ENCODE results near the gene FAM228B. TPM values are rescaled to one million over a fixed set of nuclear protein-coding genes. Genes with fewer than 3 reads are reported as not detected.

FAM228B gene
- 1 to 10 TPM; 2.4 to 3.1 (median 2.9) TPM for total RNA-seq

DNA sequence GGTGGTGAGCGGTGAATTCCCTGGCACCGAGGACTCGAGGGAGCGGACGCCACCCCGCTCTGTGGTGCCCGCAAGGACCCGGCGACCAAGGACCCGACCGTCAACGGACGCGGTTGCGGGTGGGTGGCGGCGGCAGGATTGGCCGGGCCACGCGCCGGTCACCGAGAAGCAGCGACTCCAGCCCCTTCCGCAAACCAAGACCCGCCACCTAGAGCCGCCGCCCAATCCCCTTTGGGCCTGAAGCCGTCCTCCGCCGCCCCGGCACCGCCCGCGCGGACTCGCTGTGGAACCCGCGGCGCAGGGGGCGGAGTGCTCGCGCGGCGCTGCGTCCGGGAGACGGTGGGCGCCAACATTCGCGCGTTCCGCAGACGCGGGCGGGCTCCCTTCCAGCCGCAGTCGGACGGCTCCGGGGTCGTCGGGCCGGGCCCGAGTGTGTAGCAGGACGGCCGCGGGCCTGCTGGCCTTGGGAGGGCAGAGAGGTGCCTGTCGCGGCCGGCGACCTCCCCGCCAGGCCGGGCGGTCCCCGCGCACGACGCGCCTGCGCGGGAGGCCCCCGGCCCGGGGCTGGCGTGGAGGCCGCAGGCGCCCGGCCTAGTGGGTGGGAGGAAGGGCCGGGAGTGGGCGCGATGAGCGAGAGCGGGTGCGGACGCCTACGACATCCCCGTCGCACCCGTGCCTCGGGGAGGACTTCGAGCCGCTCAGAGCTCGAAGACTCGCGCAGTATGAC lies at the start of gene FAM228B, which contains the start of gene PFN4:
TSS of gene FAM228B (plus strand) at position 275 of the 727 bp plus-strand sequence. CDS start 893 bp downstream, outside the sequence.
TSS of gene PFN4 (minus strand) at position 140 of the 727 bp plus-strand sequence. CDS start 799 bp downstream, outside the sequence.
- Mint-ChIP-seq H3K36me3 (ENCODE audit: insufficient read depth) (no peaks in the 10 kb centered on the region), H3K9me3 (no peaks in the 10 kb centered on the region), H3K4me3 (peak within 1 kb of the TSS; percentile 82), H3K4me1 (ENCODE audit: low read depth) (peaks cover 11% of the 10 kb centered on the region), H3K27me3 (ENCODE audit: low read depth) (no peaks in the 10 kb centered on the region)
- DNase-seq (peak; percentile 42), ATAC-seq (peak; percentile 94 to 96)

- DNase-seq (no peak), ATAC-seq (no peak)
- H3K27me3 Mint-ChIP-seq (ENCODE audit: low read depth): no peaks in the 10 kb centered on the region
- H3K4me3 Mint-ChIP-seq: peak overlapping the region; percentile 44
- no peaks in the 10 kb centered on the region for H3K9me3 Mint-ChIP-seq
- H3K36me3 Mint-ChIP-seq (ENCODE audit: insufficient read depth): peaks cover 21% of the 10 kb centered on the region
- H3K4me1 Mint-ChIP-seq (ENCODE audit: low read depth): peaks cover 24% of the 10 kb centered on the region
Observed at GRCh38 chr2:24073816-24074215, 49.5 kb upstream of the FAM228B start.

DNA sequence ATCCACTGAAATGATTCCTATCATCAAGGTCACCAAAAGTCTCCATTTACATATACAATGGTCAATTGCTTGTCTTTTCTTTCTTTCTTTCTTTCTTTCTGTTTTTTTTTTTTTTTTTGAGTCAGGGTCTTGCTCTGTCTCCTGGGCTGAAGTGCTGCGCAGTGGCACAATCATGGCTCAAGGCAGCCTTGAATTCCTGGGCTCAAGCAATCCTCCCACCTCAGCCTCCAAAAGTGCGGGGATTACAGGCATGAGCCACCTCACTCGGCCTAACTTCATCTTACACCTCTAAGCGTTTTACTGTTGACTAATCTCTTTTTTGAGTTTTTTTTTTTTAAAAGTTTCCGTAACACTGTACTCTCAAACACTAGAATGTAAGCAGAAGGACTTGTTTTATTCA lies 48.0 kb upstream of the FAM228B start:
- DNase-seq (no peak), ATAC-seq (no peak)
- Mint-ChIP-seq H3K36me3 (ENCODE audit: insufficient read depth) (peaks cover 18% of the 10 kb centered on the region), H3K27me3 (ENCODE audit: low read depth) (no peaks in the 10 kb centered on the region), H3K4me3 (peak overlapping the region; percentile 92), H3K4me1 (ENCODE audit: low read depth) (peaks cover 24% of the 10 kb centered on the region), H3K9me3 (no peaks in the 10 kb centered on the region)

- Mint-ChIP-seq H3K36me3 (ENCODE audit: insufficient read depth) (peaks cover 18% of the 10 kb centered on the region), H3K9me3 (no peaks in the 10 kb centered on the region), H3K27me3 (ENCODE audit: low read depth) (no peaks in the 10 kb centered on the region), H3K4me1 (ENCODE audit: low read depth) (peaks cover 24% of the 10 kb centered on the region), H3K4me3 (peak within 1 kb of the TSS; percentile 92)
- DNase-seq (peak; percentile 100), ATAC-seq (peak; percentile 90 to 91)
Observed at GRCh38 chr2:24075915-24076848, 47.1 kb upstream of the FAM228B start, which contains the start of gene SF3B6. Gene SF3B6 (minus strand): TSS chr2:24076326. CDS start chr2:24076229, 97 bp downstream.

- no peak for DNase-seq
- Mint-ChIP-seq H3K27me3 (ENCODE audit: low read depth) (no peaks in the 10 kb centered on the region), H3K9me3 (no peaks in the 10 kb centered on the region), H3K36me3 (ENCODE audit: insufficient read depth) (peaks cover 18% of the 10 kb centered on the region), H3K4me3 (peak overlapping the region; percentile 92), H3K4me1 (ENCODE audit: low read depth) (peaks cover 24% of the 10 kb centered on the region)
- peak; percentile 16 to 23 for ATAC-seq
Observed at GRCh38 chr2:24076849-24077534, 46.3 kb upstream of the FAM228B start.

- Mint-ChIP-seq H3K27me3 (ENCODE audit: low read depth) (no peaks in the 10 kb centered on the region), H3K4me1 (ENCODE audit: low read depth) (peaks cover 24% of the 10 kb centered on the region), H3K4me3 (peak overlapping the region; percentile 92), H3K9me3 (no peaks in the 10 kb centered on the region), H3K36me3 (ENCODE audit: insufficient read depth) (peaks cover 16% of the 10 kb centered on the region)
- no peak for ATAC-seq
- no peak for DNase-seq
Observed at GRCh38 chr2:24077535-24077877, 45.8 kb upstream of the FAM228B start.

DNA sequence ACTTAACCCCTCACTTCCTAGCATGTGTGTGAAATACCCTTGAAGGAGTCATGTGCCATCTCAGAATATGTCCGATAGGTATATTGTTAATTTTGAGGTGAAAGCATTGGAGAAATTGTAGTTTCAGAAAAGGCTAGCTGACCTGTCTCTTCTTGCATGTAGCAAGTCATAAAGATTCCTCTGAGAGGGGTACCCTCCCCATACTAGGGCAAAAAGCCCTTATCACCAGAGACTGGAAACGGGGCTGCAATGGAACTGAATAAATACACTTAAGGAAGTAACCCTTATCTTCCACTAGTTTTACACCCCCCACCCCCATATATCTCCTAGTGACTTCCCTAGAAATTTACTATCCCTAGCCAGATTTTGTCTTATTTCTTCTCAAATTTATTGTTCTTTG lies 45.4 kb upstream of the FAM228B start:
- no peaks in the 10 kb centered on the region for H3K9me3 Mint-ChIP-seq
- no peaks in the 10 kb centered on the region for H3K27me3 Mint-ChIP-seq (ENCODE audit: low read depth)
- peak overlapping the region; percentile 92 for H3K4me3 Mint-ChIP-seq
- peaks cover 15% of the 10 kb centered on the region for H3K36me3 Mint-ChIP-seq (ENCODE audit: insufficient read depth)
- peaks cover 24% of the 10 kb centered on the region for H3K4me1 Mint-ChIP-seq (ENCODE audit: low read depth)
- ATAC-seq (no peak), DNase-seq (no peak)

- no peak overlapping the region for H3K4me3 Mint-ChIP-seq
- H3K4me1 Mint-ChIP-seq (ENCODE audit: low read depth): peaks cover 20% of the 10 kb centered on the region
- no peak for ATAC-seq
- peaks cover 2% of the 10 kb centered on the region for H3K36me3 Mint-ChIP-seq (ENCODE audit: insufficient read depth)
- H3K9me3 Mint-ChIP-seq: no peaks in the 10 kb centered on the region
- no peaks in the 10 kb centered on the region for H3K27me3 Mint-ChIP-seq (ENCODE audit: low read depth)
- DNase-seq: no peak
Observed at GRCh38 chr2:24080701-24081100, 42.6 kb upstream of the FAM228B start.

- H3K27me3 Mint-ChIP-seq (ENCODE audit: low read depth): no peaks in the 10 kb centered on the region
- H3K4me1 Mint-ChIP-seq (ENCODE audit: low read depth): peaks cover 14% of the 10 kb centered on the region
- DNase-seq (no peak), ATAC-seq (no peak)
- H3K36me3 Mint-ChIP-seq (ENCODE audit: insufficient read depth): peaks cover 2% of the 10 kb centered on the region
- H3K9me3 Mint-ChIP-seq: no peaks in the 10 kb centered on the region
- peak overlapping the region; percentile 83 for H3K4me3 Mint-ChIP-seq
Observed at GRCh38 chr2:24082787-24083566, 40.3 kb upstream of the FAM228B start.

GRCh38 chr2:24083567-24084385 lies 39.5 kb upstream of the FAM228B start:
- peak; percentile 60 to 69 for ATAC-seq
- H3K9me3 Mint-ChIP-seq: no peaks in the 10 kb centered on the region
- peak; percentile 31 for DNase-seq
- peak overlapping the region; percentile 83 for H3K4me3 Mint-ChIP-seq
- peaks cover 14% of the 10 kb centered on the region for H3K4me1 Mint-ChIP-seq (ENCODE audit: low read depth)
- H3K36me3 Mint-ChIP-seq (ENCODE audit: insufficient read depth): peaks cover 2% of the 10 kb centered on the region
- no peaks in the 10 kb centered on the region for H3K27me3 Mint-ChIP-seq (ENCODE audit: low read depth)

DNA sequence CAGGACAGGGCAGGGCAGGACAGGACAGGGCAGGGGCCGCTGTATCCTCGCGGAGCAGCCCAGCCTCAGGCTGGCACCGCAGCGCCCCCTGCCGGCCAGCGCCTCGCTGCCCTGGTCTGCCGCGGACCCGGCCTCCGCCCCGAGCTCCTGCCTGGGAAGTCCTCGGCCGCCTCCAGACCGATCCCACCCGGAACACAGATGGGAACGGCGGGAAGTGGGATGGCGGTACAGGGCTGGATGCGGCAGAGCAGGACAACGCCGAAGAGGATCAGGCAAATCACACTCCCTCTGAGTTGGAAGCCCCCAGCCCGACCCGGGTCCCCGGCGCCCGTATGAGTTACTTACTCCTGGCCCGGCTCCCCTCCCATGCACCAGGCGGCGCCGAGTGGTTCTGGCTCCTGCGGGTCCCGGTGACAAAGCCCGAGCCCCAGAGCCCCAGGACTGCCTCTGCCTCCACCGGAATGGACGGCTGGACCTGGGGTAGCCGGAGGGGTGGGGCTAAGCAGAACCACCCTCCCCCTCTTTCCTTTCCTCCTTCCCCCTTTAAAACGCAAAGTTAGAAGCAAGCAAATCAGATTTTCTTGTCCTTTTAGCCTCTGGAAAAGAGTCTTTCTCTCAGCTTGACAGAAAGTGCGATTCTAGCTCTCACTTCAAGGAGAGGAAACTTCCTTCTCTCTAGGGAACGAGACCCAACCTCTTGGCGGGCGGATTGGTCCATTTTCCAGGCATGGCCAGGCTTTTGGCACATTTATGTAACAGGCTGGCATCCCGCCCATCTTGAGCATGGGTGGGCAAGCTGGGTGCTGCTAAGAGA lies 38.7 kb upstream of the FAM228B start, which contains the start of gene TP53I3:
TSS of gene TP53I3 (minus strand) at position 449 of the 814 bp plus-strand sequence. CDS start 508 bp downstream, outside the sequence.
- peak within 1 kb of the TSS; percentile 83 for H3K4me3 Mint-ChIP-seq
- no peaks in the 10 kb centered on the region for H3K9me3 Mint-ChIP-seq
- H3K27me3 Mint-ChIP-seq (ENCODE audit: low read depth): no peaks in the 10 kb centered on the region
- peak; percentile 98 for ATAC-seq
- peaks cover 2% of the 10 kb centered on the region for H3K36me3 Mint-ChIP-seq (ENCODE audit: insufficient read depth)
- peaks cover 14% of the 10 kb centered on the region for H3K4me1 Mint-ChIP-seq (ENCODE audit: low read depth)
- peak; percentile 81 for DNase-seq

DNA sequence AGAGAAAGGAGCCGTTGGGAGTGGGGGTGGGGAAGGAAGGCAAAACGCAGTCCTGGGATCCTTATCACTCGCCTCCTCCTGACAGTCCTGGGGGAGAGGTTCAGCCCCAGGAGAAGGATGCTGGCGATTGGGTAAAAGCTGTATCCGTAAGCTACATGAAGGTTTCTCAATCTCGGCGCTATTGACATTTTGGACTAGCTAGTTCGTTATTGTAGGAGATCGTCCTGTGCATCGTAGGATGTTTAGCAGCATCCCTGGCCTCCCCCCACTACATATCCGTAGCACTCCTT lies 38.1 kb upstream of the FAM228B start:
- Mint-ChIP-seq H3K4me1 (ENCODE audit: low read depth) (peaks cover 14% of the 10 kb centered on the region), H3K4me3 (peak overlapping the region; percentile 83)

More for the DNA sequence above, 38.1 kb upstream of the FAM228B start:
- Mint-ChIP-seq H3K27me3 (ENCODE audit: low read depth) (no peaks in the 10 kb centered on the region), H3K9me3 (no peaks in the 10 kb centered on the region), H3K36me3 (ENCODE audit: insufficient read depth) (peaks cover 2% of the 10 kb centered on the region)
- DNase-seq: no peak
- ATAC-seq: no peak
